Rectal smooth muscle tissue (tissue), 1 donor: Measurements from ENCODE around the gene RIPPLY1.

Source experiments
- H3K27ac ChIP-seq: one replicate; pipeline ENCODE4 v1.7.0; 2013; ENCODE audit warnings: low read depth, low read length, inconsistent platforms
- H3K27me3 ChIP-seq: one replicate; pipeline ENCODE4 v1.7.0; 2013; ENCODE audit warnings: low read length; ENCODE audit not compliant: control insufficient read depth, insufficient read depth
- H3K36me3 ChIP-seq: one replicate; pipeline ENCODE4 v1.7.0; 2013; ENCODE audit warnings: low read length; ENCODE audit not compliant: control insufficient read depth, insufficient read depth
- H3K4me1 ChIP-seq: one replicate; pipeline ENCODE4 v1.7.0; 2013; ENCODE audit warnings: low read length; ENCODE audit not compliant: control insufficient read depth, insufficient read depth
- H3K4me3 ChIP-seq: one replicate; pipeline ENCODE4 v1.7.0; 2013; ENCODE audit warnings: low read length
- H3K9ac ChIP-seq: one replicate; pipeline ENCODE4 v1.7.0; 2013; ENCODE audit warnings: low read length

The RIPPLY1 gene, protein sequence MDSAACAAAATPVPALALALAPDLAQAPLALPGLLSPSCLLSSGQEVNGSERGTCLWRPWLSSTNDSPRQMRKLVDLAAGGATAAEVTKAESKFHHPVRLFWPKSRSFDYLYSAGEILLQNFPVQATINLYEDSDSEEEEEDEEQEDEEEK

DNA sequence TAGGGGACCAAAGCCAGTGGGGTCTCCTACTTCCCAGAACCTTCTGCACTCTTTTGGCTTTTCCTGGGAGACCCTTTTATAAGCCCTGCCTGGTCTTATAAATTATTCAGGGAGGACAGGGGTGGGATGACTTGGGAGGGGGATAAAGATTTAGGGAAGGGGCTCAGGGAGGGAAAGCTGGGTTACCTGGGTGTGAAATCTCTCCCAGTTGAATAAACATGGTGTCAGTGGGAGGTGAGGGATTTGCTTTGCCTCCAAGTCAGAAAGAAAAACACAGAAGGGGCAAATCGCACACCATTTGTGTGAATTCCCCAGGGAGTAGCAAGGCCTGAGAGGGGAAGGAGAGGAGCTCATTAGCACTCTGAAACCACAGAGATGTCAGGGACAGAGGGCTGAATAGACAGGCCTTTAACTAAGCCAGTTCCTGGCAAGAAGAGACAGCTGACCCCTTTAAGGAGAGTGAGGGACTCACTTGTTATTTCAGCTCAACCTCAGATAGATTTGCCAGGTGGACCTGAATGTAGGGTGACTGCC is at the start of gene RIPPLY1:
RIPPLY1 (minus strand) TSS at position 51 of the 534 bp plus-strand sequence. CDS start 54 bp downstream, outside the sequence.
- no peaks in the 10 kb centered on the region for H3K36me3 ChIP-seq
- no peak within 1 kb of the TSS for H3K9ac ChIP-seq
- no peak within 1 kb of the TSS for H3K4me3 ChIP-seq
- H3K27ac ChIP-seq, result no peak within 1 kb of the TSS
- peaks cover 2% of the 10 kb centered on the region for H3K27me3 ChIP-seq
- no peaks in the 10 kb centered on the region for H3K4me1 ChIP-seq

DNA sequence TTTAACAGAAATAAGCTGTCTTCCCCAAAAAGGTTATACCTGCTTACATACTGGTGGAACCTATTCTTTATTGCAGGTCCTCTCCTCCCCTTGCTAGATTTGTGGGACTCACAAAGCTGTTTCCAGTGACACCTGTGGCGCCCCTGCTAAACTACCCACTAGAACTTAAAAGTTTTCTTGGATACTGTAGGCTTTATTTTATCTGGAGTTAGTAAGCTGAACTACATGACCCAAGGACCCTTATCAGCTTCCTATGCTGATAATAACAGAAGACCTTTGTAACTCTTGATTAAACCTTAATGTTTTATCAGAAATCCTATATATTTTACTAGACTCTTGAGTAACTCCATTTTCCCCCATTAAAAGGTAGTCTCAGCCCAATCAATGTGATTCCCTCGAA is 49.4 kb upstream of the RIPPLY1 start:
- H3K9ac ChIP-seq, result no peak overlapping the region
- H3K4me1 ChIP-seq, result no peaks in the 10 kb centered on the region
- no peaks in the 10 kb centered on the region for H3K27me3 ChIP-seq
- H3K4me3 ChIP-seq, result no peak overlapping the region
- no peak overlapping the region for H3K27ac ChIP-seq
- no peaks in the 10 kb centered on the region for H3K36me3 ChIP-seq

DNA sequence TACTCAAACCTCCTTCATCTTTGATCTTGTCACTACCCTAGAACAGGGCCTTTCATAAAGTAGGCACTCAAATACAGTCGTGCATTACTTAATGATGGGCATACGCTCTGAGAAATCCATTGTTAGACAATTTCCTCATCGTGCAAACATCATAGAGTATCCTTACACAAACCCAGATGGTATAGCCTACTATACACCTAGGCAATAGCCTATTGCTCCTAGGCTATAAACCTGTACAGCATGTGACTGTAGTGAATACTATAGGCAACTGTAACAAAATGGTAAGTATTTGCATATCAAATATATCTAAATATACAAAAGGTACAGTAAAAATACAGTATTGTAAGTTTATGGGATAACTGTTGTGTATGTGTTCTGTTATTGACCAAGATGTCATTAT is 48.9 kb upstream of the RIPPLY1 start:
- no peaks in the 10 kb centered on the region for H3K4me1 ChIP-seq
- H3K27me3 ChIP-seq, result no peaks in the 10 kb centered on the region
- no peaks in the 10 kb centered on the region for H3K36me3 ChIP-seq
- no peak overlapping the region for H3K9ac ChIP-seq
- H3K27ac ChIP-seq, result no peak overlapping the region
- no peak overlapping the region for H3K4me3 ChIP-seq

DNA sequence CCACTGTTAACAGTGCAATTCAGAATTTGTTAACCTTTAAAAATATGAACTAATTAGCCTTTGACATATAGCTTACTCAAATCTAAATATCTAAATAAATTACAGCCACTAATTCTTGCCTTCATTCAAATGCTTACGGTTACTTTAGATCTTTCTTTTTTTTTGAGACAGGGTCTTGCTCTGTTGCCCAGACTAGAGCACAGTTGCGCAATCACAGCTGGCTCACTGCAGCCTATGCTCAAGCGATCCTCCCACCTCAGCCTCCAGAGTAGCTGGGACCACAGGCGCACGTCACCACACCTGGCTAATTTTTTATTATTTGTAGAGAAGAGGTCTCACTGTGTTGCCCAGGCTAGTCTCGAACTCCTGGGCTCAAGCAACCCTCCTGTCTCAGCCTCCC is 48.1 kb upstream of the RIPPLY1 start:
- Histone ChIP-seq H3K4me3 (no peak overlapping the region), H3K9ac (no peak overlapping the region), H3K27me3 (no peaks in the 10 kb centered on the region), H3K36me3 (no peaks in the 10 kb centered on the region), H3K4me1 (no peaks in the 10 kb centered on the region), H3K27ac (no peak overlapping the region)

DNA sequence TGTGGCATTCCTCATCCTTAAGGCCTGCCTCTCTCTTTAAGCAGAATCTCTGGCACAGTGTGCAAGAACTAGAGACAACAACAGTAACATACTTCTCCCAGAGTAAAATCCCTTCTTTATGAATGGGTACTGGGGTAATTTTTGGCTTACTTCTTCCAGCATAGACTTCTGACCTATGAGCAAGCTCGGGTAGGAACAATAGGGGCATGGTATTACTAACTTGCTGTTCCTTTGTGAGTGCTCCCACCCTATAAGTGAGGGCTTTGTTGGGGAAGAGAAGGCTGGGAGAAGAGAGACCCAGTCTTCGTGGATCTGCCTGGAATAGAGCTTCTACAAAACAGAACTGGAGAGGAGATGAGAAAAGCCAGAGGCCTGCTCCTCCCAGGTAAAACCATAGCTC is 47.2 kb upstream of the RIPPLY1 start:
- H3K4me3 ChIP-seq, result no peak overlapping the region
- H3K36me3 ChIP-seq, result no peaks in the 10 kb centered on the region
- H3K4me1 ChIP-seq, result no peaks in the 10 kb centered on the region
- H3K27ac ChIP-seq, result no peak overlapping the region
- H3K9ac ChIP-seq, result no peak overlapping the region
- no peaks in the 10 kb centered on the region for H3K27me3 ChIP-seq

DNA sequence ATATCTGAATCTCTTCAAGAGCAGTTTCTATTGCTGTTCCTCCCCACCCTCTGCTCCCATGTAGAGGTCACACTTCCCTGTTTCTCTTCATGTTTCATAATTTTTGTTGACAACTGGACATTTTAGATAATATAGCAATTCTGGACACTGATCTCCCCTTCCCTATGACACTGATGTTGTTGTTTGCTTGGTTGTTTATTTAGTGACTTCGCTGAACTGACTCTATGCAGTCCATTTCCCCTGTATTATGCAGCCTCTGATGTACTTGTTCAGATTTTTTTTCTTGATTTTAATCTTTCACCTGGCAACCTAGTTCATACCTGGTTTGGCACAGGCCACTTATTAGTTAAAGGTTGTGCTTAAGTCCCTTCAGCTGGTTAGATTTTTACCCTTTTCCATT is 46.2 kb upstream of the RIPPLY1 start:
- no peak overlapping the region for H3K4me3 ChIP-seq
- H3K27ac ChIP-seq, result no peak overlapping the region
- no peak overlapping the region for H3K9ac ChIP-seq
- H3K27me3 ChIP-seq, result no peaks in the 10 kb centered on the region
- H3K36me3 ChIP-seq, result no peaks in the 10 kb centered on the region
- no peaks in the 10 kb centered on the region for H3K4me1 ChIP-seq

DNA sequence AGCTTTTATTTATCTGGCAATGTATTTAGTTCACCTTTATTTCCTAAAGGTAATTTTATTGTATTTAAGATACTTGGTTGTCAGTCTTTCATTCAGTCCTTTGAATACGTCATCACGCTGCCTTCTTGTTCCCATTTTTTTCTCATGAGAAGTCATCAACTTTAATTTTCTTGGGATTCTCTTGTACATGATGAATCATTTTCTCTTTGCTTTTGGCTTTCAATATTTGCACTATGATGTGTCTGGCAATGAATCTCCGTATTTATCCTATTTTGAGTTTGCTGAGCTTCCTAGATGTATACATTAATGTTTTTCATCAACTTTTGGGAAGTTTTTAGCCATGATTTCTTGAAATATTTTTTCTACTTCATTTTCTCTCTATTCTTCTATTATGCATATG is 45.5 kb upstream of the RIPPLY1 start:
- H3K4me3 ChIP-seq, result no peak overlapping the region
- no peak overlapping the region for H3K9ac ChIP-seq
- H3K36me3 ChIP-seq, result no peaks in the 10 kb centered on the region
- no peak overlapping the region for H3K27ac ChIP-seq
- H3K4me1 ChIP-seq, result no peaks in the 10 kb centered on the region
- no peaks in the 10 kb centered on the region for H3K27me3 ChIP-seq

DNA sequence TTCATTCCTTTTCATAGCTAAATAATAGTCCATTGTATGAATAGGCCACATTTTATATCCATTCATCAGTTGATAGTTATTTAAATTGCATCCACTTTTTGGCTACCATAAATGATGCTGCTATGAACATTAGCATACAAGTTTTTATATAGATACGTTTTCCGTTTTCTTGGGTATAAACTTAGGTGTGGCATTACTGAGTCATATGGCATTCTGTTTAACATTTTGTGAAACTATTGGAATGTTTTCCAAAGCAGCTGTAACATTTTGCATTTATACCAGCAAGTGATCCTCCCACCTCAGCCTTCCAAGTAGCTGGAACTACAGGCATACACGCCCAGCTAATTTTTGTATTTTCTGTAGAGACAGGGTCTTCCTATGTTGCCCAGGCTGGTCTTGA is 43.3 kb upstream of the RIPPLY1 start:
- H3K9ac ChIP-seq, result no peak overlapping the region
- no peak overlapping the region for H3K4me3 ChIP-seq
- H3K27me3 ChIP-seq, result no peaks in the 10 kb centered on the region
- no peaks in the 10 kb centered on the region for H3K36me3 ChIP-seq
- no peak overlapping the region for H3K27ac ChIP-seq
- H3K4me1 ChIP-seq, result no peaks in the 10 kb centered on the region

DNA sequence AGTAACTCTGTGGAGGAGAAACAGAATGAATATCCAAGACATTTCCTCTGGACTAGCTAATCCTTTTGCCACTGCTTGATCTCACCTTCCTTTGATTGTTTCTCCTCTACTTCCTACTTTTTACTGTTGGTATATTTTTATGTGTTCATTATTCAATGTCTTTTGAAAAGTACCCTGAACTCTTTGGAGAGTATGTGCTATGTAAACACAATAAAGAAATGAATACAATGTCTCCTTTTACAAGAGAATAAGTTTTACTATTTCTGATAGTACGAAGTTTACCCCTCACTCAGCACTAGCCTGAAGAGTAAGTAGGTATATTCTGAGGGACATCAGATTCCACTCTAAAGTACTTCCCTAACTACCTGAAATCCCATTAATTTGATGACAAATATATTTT is 36.9 kb upstream of the RIPPLY1 start:
- no peaks in the 10 kb centered on the region for H3K36me3 ChIP-seq
- H3K9ac ChIP-seq, result no peak overlapping the region
- no peaks in the 10 kb centered on the region for H3K4me1 ChIP-seq
- no peak overlapping the region for H3K4me3 ChIP-seq
- H3K27ac ChIP-seq, result no peak overlapping the region
- no peaks in the 10 kb centered on the region for H3K27me3 ChIP-seq

DNA sequence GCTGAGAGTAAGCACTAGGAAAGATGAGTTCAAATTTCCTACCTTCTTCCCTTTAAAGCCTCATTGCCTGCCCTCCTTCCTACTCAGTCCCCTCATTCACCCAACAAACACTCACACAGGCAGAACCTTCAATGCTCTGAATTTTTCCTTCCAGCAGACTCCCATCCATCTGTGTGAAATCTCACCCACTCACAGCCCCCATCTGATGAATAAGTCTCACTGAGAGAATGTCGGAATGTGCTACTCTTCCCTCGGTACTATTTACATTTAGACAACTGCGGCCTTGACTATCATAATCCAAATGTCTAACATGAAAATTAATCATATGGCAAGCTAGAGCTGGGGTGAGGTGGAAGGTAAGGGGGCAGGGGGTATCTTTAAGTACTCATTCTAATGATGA is 36.4 kb upstream of the RIPPLY1 start:
- Histone ChIP-seq H3K36me3 (no peaks in the 10 kb centered on the region), H3K9ac (no peak overlapping the region), H3K27ac (no peak overlapping the region), H3K4me3 (no peak overlapping the region), H3K27me3 (no peaks in the 10 kb centered on the region), H3K4me1 (no peaks in the 10 kb centered on the region)

DNA sequence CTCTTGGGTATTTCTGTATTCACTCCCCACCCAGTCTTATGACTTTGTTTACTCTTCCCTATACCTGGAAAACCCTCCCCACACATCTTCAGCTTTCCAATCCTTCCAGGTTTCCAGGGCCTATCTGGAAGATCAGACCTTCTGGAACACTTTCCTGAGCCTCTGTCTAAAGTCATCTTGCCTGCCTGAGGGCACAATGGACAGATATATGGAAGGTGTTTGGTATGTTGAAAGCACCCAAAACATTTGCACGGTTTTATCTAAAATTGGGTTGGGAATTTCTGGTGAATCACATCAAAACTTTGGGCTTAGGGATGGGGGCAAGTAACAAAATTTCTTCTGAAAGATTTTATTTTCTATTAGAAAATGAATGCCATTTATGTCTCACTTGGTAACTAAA is 33.1 kb upstream of the RIPPLY1 start:
- Histone ChIP-seq H3K9ac (no peak overlapping the region), H3K27me3 (no peaks in the 10 kb centered on the region), H3K27ac (no peak overlapping the region), H3K4me1 (no peaks in the 10 kb centered on the region), H3K4me3 (no peak overlapping the region), H3K36me3 (no peaks in the 10 kb centered on the region)

DNA sequence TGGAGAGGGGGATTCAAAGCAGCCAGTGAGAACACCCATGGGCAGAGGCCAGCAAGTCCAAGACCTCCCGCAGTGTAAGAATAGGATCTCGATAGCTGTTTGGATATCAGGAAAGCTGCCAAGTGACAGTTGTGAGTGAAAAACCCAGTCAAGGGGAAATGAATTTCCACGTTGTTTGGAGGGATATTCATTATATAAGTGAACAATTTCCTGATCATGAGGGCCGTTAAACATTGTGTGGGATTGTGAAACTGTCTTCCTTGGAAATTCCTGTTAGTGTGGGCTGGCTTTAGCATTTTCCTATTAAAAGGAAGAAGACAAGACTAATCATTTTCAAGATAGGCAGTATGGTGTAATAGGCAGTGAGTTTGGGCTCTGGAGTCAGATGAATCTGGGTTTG is 32.0 kb upstream of the RIPPLY1 start:
- H3K27me3 ChIP-seq, result no peaks in the 10 kb centered on the region
- H3K4me1 ChIP-seq, result no peaks in the 10 kb centered on the region
- no peak overlapping the region for H3K4me3 ChIP-seq
- no peaks in the 10 kb centered on the region for H3K36me3 ChIP-seq
- no peak overlapping the region for H3K9ac ChIP-seq
- H3K27ac ChIP-seq, result no peak overlapping the region

DNA sequence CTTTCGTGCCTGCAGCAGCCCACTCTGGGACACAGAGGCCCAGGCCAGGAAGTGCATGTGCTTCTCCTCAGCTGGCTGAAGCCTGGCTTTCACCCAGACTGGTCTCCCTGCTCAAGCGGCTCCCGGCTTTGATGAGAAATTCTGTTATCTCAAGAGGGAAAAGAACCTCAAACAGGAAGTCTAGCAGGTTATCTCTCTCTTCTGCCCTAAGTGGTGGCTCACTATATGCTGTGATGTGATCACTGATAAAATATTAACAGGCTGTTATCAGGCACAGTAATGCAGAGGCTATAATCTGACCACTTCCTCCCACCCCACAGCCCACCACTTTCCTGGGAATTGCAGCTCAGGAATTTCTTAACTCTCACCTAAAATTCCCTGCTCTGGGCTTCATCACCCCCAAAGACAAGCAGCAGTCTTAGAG is 30.4 kb upstream of the RIPPLY1 start:
- Histone ChIP-seq H3K9ac (no peak overlapping the region), H3K4me3 (no peak overlapping the region), H3K27ac (no peak overlapping the region), H3K4me1 (no peaks in the 10 kb centered on the region), H3K36me3 (no peaks in the 10 kb centered on the region), H3K27me3 (no peaks in the 10 kb centered on the region)
